K562 (cell line): ENCODE data around the gene MMP19. TPM values are rescaled to one million over a fixed set of nuclear protein-coding genes. Genes with fewer than 3 reads are reported as not detected.

Experiments used
- ARID1B ChIP-seq: fragments of 450-650 bp; IDR thresholded peaks from 2 replicates; pipeline ENCODE4 v1.6.1; 2016; ENCODE audit warnings: antibody characterized with exemption, mild to moderate bottlenecking, inconsistent platforms
- ATF1 ChIP-seq, 2 experiments: fragments of 450-650 bp in 1 of 2; IDR thresholded peaks; 2 replicates each; pipeline ENCODE4 v1.6.1; 2016; ENCODE audit warnings: missing compliant biosample characterization in 1 of 2, missing genetic modification characterization in 1 of 2
- C11orf30 ChIP-seq: fragments of 450-650 bp; IDR thresholded peaks from 2 replicates; pipeline ENCODE4 v1.6.1; 2016; ENCODE audit warnings: low read depth, mild to moderate bottlenecking
- CREM ChIP-seq: IDR thresholded peaks from 2 replicates; pipeline ENCODE4 v1.6.1; 2014; ENCODE audit warnings: antibody characterized with exemption, low read depth
- ELF1 ChIP-seq: fragments of 200-800 bp; sonication (Bioruptor generic); IDR thresholded peaks from 2 replicates; pipeline ENCODE4 v1.6.1; 2016; ENCODE audit warnings: missing genetic modification characterization, missing compliant biosample characterization
- HIVEP1 ChIP-seq: fragments of 250-450 bp; sonication (Bioruptor Pico); IDR thresholded peaks from 2 replicates; pipeline ENCODE4 v1.4.0; 2020; ENCODE audit warnings: mild to moderate bottlenecking
- JUN ChIP-seq, 2 experiments: sonication (generic) in 1 of 2; formaldehyde crosslinking in 1 of 2; IDR thresholded peaks; 2 replicates each; pipeline versions ENCODE4 v1.6.1 to v1.8.0; 2012 to 2022; ENCODE audit warnings: borderline replicate concordance in 2 of 2, mild to moderate bottlenecking in 2 of 2, improper control_type of control experiment in 1 of 2, low read depth in 1 of 2, low read length in 1 of 2, missing genetic modification reagents in 1 of 2
- KDM4B ChIP-seq, 2 experiments: fragments of 450-650 bp in 1 of 2; sonication (generic) in 1 of 2; IDR thresholded peaks; 2 replicates each; pipeline ENCODE4 v1.6.1; 2016 to 2017; ENCODE audit warnings: borderline replicate concordance in 2 of 2, antibody characterized with exemption in 1 of 2, low read depth in 1 of 2, mild to moderate bottlenecking in 1 of 2
- MCM2 ChIP-seq: fragments of 450-650 bp; IDR thresholded peaks from 2 replicates; pipeline ENCODE4 v1.6.1; 2017; ENCODE audit warnings: low read depth, mild to moderate bottlenecking
- MTF1 ChIP-seq: fragments of 250-450 bp; sonication (Bioruptor Pico); IDR thresholded peaks from 2 replicates; pipeline ENCODE4 v1.9.0; 2021; ENCODE audit warnings: moderate library complexity, mild to moderate bottlenecking, inconsistent platforms, borderline replicate concordance
- NR1H2 ChIP-seq: sonication (generic); formaldehyde crosslinking; IDR thresholded peaks from 2 replicates; pipeline ENCODE4 v1.4.0; 2020; ENCODE audit warnings: mild to moderate bottlenecking, missing genetic modification reagents
- PHTF2 ChIP-seq: fragments of 250-450 bp; sonication (Bioruptor Pico); IDR thresholded peaks from 2 replicates; pipeline ENCODE4 v1.5.0; 2021; ENCODE audit warnings: mild to moderate bottlenecking
- POLR2H ChIP-seq: IDR thresholded peaks from 2 replicates; pipeline ENCODE4 v1.6.1; 2016; ENCODE audit warnings: missing genetic modification characterization, low read depth, mild to moderate bottlenecking, control low read depth, missing compliant biosample characterization, moderate library complexity
- RREB1 ChIP-seq: fragments of 250-450 bp; sonication (Bioruptor Pico); IDR thresholded peaks from 2 replicates; pipeline ENCODE4 v1.4.0; 2020
- TFAM ChIP-seq: fragments of 250-450 bp; sonication (Bioruptor Pico); conservative IDR thresholded peaks from 2 replicates; pipeline ENCODE4 v1.5.0; 2021; ENCODE audit warnings: mild to moderate bottlenecking, moderate library complexity
- XRCC3 ChIP-seq: fragments of 450-650 bp; IDR thresholded peaks from 2 replicates; pipeline ENCODE4 v1.6.1; 2017; ENCODE audit warnings: mild to moderate bottlenecking, moderate library complexity
- ZKSCAN3 ChIP-seq: fragments of 250-450 bp; sonication (Bioruptor Pico); IDR thresholded peaks from 2 replicates; pipeline ENCODE4 v1.4.0; 2020
- ZNF592 ChIP-seq: fragments of 450-650 bp; IDR thresholded peaks from 2 replicates; pipeline ENCODE4 v1.6.1; 2017; ENCODE audit warnings: antibody characterized with exemption, mild to moderate bottlenecking
- polyA plus RNA-seq, 8 experiments: library from polyadenylated mRNA; depleted of rRNA in 4 of 8; stranded (reverse) in 5 of 8; unstranded in 3 of 8; fragments of >200 nt; fragmentation: Nextera tagmentation in 2 of 8; fragmentation: Illumina TruSeq in 1 of 8; extraction: Ambion mirVana in 2 of 8; extraction: Trizol in 1 of 8; gene quantifications; 2 replicates each; pipeline versions ENCODE4 v1.2.1 to v1.2.3, GENCODE V29; 2011 to 2014; ENCODE audit warnings: inconsistent platforms in 1 of 8, missing spikeins in 1 of 8
- total RNA-seq, 7 experiments: library from RNA; depleted of rRNA in 6 of 7; stranded (reverse); fragments of >200 nt in 6 of 7; fragmentation: Illumina TruSeq in 2 of 7; extraction: Trizol in 2 of 7; gene quantifications; 2 replicates each; pipeline versions ENCODE4 v1.2.1 to v1.2.3, GENCODE V29; 2011 to 2021; ENCODE audit warnings: low replicate concordance in 1 of 7

The MMP19 gene
- total and polyA plus RNA-seq, 9 of the 15 experiments (the other 6 are each of a cell fraction or from before 2014, with no cell fraction given), result 0.14 to 1.6 (median 0.66) TPM

DNA sequence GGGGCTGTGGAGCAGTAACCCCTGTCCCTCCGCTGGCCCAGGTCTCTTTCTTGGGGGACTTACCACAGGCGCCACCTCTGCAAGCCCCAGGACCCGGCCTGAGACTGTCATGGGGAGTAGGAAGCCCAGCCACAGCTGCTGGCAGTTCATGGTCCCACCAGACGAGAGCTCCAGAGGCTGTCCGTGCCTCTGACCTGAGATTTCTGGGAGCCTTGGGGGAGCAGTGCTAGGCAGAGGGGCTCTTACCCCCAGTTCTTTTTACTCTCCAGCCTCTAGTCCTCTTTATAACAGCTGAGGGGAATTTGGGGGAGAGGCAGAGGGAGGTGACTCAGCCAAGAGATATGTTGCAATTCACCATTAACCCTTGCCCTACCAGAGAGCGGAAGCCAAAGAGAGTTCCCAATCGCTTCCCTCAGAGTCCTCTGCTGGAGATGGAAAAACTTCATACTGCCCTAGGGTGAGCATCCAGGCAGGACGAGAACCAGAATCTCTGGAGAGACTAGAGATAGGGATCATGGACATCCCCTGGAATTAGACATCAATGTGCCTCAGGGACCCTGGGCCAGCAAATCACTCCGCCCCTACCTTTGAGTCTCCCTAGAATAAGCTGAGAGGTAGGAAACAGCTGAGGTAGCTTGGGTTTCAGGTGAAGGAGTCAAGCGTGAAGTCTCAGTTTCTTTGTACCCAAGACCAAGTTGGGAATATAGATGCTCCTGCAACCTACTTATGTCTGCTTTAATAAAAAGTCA, at the start of gene MMP19 (continued):
- TF ChIP-seq KDM4B (IDR thresholded peaks at IDR 0.05; ENCODE audit: borderline replicate concordance in 2 of 2, low read depth in 1 of 2) (no peak), TFAM (CRISPR knock-in tag) (no peak), MCM2 (no peak), ARID1B (peak; percentile 85), ZNF592 (no peak), PHTF2 (CRISPR knock-in tag) (no peak), C11orf30 (peak; percentile 35), XRCC3 (no peak), NR1H2 (CRISPR knock-in tag) (no peak), ZKSCAN3 (CRISPR knock-in tag) (no peak), JUN (IDR thresholded peaks at IDR 0.05; ENCODE audit: borderline replicate concordance, low read depth, low read length) (peak; percentile 94), JUN (CRISPR knock-in tag; IDR thresholded peaks at IDR 0.05; ENCODE audit: borderline replicate concordance) (no peak; the same call in 1 of the 2 replicates), ELF1 (tag) (peak; percentile 56; the same call in 1 of the 2 replicates), POLR2H (tag) (no peak), CREM (peak; percentile 33; the same call in 1 of the 2 replicates), RREB1 (CRISPR knock-in tag) (no peak), HIVEP1 (no peak), MTF1 (CRISPR knock-in tag) (no peak), ATF1 (CRISPR knock-in tag; IDR thresholded peaks at IDR 0.05) (no peak), ATF1 (tag; IDR thresholded peaks at IDR 0.05) (no peak)
